ENCODE data around the gene MED4.

GRCh38 chr13:48132961-48133360 is 38.1 kb upstream of the MED4 start:
- TF ChIP-seq CTCF (IDR thresholded peaks at IDR 0.05) = no peak
- no peak for TF ChIP-seq POLR2A (IDR thresholded peaks at IDR 0.05)

Data from prostate gland (tissue), 2 donors.